Tibial artery (tissue), 4 donors: ENCODE measurements around the gene TBCA.

ENCODE experiments used
- DNase-seq, 2 donors: peaks; one replicate each; pipeline ENCODE4 v3.0.0-alpha.2; 2019
- H3K27ac ChIP-seq, 2 donors: fragments of 200-600 bp; sonication (generic) in 1 of 2; 1 replicate in 1 of 2; 2 replicates in 1 of 2; pipeline ENCODE4 v1.5.1; 2018 to 2019; ENCODE audit warnings: mild to moderate bottlenecking in 1 of 2
- H3K27me3 ChIP-seq, 2 donors: fragments of 200-600 bp; sonication (generic) in 1 of 2; one replicate each; pipeline versions ENCODE4 v1.5.1 to v1.6.0; 2016 to 2019
- H3K36me3 ChIP-seq, 3 donors: fragments of 200-600 bp; sonication (generic) in 2 of 3; one replicate each; pipeline ENCODE4 v1.5.1; 2016 to 2019; ENCODE audit warnings: mild to moderate bottlenecking in 2 of 3
- H3K4me1 ChIP-seq, 4 donors: fragments of 200-600 bp; sonication (generic) in 2 of 4; 1 replicate in 3 of 4; 2 replicates in 1 of 4; pipeline ENCODE4 v1.5.1; 2016 to 2019
- H3K4me3 ChIP-seq, 2 donors: fragments of 200-600 bp; sonication (generic) in 1 of 2; 1 replicate in 1 of 2; 2 replicates in 1 of 2; pipeline ENCODE4 v1.5.1; 2018 to 2019; ENCODE audit warnings: mild to moderate bottlenecking in 2 of 2
- H3K9me3 ChIP-seq, 3 donors: fragments of 200-600 bp; sonication (generic) in 1 of 3; one replicate each; pipeline ENCODE4 v1.5.1; 2016 to 2019
- CTCF ChIP-seq, 2 experiments: fragments of 200-600 bp in 1 of 2; fragments of 450-650 bp in 1 of 2; IDR thresholded peaks; one replicate each; pipeline ENCODE4 v1.5.1; 2017 to 2019; ENCODE audit warnings: antibody characterized with exemption in 2 of 2, mild to moderate bottlenecking in 1 of 2, moderate library complexity in 1 of 2
- intact Hi-C: fragments of 100-400 bp; cut with DNase I; formaldehyde crosslinking; loops from one replicate; pipeline ENCODE4 v1.15.0; 2023; ENCODE audit warnings: low total_unique reads

Gene TBCA

DNA sequence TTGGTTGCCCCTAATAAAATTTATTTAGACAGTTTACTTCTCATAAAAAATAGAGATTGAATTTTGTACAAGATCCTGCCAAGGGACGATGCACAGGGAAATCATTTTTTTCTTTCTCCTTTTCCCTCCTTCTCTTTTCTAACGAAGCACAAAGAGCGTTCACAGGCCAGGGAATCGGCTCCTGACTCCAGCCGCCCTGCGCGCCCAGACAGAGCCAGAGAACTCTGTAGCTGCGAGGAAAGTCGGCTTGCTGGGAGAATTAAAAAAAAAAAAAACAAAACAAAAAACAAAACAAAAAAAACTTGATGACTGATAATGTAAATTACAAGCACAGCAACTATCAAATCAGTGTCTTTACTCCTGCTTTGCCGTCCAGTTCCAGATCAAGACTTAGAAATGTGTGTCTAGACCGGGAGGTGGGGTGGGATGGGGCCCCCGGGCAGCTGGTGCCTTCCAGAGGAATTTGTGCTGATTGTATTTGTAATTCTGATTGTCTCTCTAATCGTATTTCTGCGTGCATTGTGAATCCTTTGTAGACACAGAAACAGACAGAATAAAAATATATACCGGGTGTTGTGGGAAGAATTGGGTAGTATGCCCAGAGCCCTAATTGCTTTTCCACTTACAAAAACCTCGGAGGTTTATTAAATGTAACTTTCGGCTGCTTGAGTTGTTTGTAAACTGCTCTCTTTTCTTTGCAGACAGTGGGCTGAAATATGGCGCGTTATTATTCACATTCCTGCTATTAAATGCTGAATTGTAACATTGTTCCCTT is 134.0 kb downstream of the TBCA start:
- intact Hi-C loops, result loop anchor here (10.0 kb wide), 1 partner anchor 143 kb away; no protein-coding TSS in a partner anchor
- peaks cover 0 to 55% (median 30%) of the 10 kb centered on the region in 4 donors for H3K4me1 ChIP-seq
- no peak for TF ChIP-seq CTCF (IDR thresholded peaks at IDR 0.05)
- H3K27me3 ChIP-seq, result peaks cover 25 to 95% of the 10 kb centered on the region in 2 donors
- no peaks in the 10 kb centered on the region for H3K36me3 ChIP-seq
- no peak overlapping the region for H3K27ac ChIP-seq
- no peak for DNase-seq
- no peaks in the 10 kb centered on the region for H3K9me3 ChIP-seq
- no peak overlapping the region for H3K4me3 ChIP-seq

DNA sequence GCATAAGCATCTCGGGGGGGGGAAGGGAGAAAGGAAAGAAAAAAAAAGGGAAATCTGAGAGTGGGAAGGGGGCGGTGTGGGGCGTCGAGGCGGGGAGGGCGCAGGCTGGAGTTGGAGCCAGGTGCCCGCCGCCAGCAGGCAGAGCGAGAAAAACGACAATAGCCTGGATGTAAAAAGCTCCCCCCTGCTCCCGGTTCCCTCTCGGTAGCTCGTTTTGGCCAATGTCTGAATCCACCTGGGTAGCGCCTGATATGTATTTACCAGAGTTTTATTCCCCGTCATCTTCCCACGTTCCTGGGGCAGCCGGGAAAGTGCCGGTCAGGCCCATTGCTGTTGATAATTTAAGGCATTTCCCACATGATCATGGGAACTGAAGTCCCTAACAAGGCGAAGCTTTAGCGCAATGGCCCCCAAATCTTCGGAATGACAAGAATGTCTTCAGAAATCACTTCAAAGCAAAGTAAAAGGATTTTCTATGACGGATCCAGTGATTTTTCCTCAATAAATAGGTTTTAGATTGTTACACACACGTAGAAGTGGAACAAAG is 134.7 kb downstream of the TBCA start:
- intact Hi-C loops, result loop anchor here (10.0 kb wide), 1 partner anchor 143 kb away; no protein-coding TSS in a partner anchor
- Histone ChIP-seq H3K4me1 (peaks cover 0 to 62% (median 35%) of the 10 kb centered on the region in 4 donors), H3K36me3 (no peaks in the 10 kb centered on the region), H3K4me3 (no peak overlapping the region), H3K9me3 (no peaks in the 10 kb centered on the region), H3K27me3 (peaks cover 25 to 100% of the 10 kb centered on the region in 2 donors), H3K27ac (no peak overlapping the region)
- no peak for DNase-seq
- no peak for TF ChIP-seq CTCF (IDR thresholded peaks at IDR 0.05)
